GM10847 (cell line): ENCODE results near the gene SLC18A2.

Experiments used
- POLR2A ChIP-seq: IDR thresholded peaks from 2 replicates; pipeline ENCODE4 v1.6.1; 2011; ENCODE audit not compliant: insufficient read length; ENCODE audit errors: extremely low read depth

The SLC18A2 gene

GRCh38 chr10:117272195-117273076 lies 31.5 kb downstream of the SLC18A2 start:
- no peak for TF ChIP-seq POLR2A

DNA sequence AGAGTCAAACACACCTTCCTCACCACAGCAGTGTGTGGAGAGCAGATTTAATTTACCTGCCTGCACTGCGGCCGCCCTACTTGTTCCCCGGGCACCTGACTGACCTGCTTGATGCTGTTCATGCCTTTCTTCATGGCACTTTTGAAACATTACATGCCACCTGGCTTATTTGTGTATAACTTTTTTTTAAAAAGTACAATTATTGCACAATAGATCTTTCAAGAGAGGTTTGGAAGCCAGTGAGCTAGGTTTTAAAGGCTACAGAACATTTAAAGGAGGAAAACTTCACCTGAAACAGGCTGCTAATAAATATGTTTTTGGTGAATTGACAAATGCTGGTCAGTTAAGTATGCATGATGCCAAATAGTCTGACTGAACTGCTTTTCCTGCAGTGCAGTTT lies 33.1 kb downstream of the SLC18A2 start:
- no peak for TF ChIP-seq POLR2A

DNA sequence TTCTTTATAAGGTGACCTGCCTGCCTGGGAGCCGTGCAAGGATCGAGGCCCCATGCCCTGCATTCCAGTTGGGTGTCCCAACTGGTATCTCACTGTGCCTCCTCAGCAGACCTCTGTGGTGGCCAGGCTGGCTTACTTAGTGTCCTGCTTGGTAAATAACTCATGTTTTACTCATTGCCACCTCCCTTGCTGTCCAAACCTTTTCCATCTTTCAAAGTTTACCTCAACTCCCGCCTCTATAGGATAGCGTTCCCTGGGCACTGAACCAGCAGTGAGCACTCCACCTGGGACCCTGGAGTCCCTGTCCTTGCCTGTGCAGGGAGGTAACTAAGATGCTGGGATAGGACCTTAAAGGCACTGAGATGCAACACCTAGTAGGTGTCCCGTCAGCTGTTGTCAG lies 33.6 kb downstream of the SLC18A2 start:
- no peak for TF ChIP-seq POLR2A

DNA sequence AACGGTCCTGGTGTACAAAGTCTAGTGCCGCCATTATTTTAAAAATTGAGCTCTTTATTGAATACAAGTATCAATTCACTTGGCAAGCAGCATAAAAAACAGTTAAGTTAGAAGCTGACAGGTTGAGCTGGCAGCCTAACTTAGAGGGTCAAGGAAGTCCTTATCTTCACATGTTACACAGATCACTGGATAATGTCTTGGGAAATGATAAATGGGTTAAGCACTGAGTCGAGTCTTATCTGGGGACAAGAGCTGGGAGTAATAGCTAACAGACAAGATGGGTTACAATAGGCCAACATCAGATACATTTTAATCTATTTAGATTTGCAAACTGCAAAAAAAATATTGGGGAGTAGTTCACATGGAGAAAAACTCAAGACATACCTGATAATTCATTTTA lies 34.2 kb downstream of the SLC18A2 start:
- TF ChIP-seq POLR2A: no peak

DNA sequence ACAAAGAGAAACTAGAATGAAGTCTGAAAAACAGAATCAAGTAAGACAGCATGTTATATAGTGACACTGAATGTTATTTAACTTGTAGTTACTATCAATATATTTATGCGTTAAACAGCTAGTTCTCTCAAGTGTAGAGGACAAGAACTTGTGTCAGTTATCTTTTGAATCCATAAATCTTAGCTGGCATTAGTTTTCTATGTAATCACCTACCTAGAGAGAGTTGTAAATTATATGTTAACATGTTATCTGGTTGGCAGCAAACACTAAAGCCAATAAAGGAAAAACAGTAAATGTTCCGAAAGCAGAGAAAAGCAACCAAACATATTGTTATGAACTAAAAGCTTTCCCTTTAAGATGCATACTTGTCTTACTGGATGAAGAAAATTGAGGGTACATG lies 36.8 kb downstream of the SLC18A2 start:
- TF ChIP-seq POLR2A: no peak

DNA sequence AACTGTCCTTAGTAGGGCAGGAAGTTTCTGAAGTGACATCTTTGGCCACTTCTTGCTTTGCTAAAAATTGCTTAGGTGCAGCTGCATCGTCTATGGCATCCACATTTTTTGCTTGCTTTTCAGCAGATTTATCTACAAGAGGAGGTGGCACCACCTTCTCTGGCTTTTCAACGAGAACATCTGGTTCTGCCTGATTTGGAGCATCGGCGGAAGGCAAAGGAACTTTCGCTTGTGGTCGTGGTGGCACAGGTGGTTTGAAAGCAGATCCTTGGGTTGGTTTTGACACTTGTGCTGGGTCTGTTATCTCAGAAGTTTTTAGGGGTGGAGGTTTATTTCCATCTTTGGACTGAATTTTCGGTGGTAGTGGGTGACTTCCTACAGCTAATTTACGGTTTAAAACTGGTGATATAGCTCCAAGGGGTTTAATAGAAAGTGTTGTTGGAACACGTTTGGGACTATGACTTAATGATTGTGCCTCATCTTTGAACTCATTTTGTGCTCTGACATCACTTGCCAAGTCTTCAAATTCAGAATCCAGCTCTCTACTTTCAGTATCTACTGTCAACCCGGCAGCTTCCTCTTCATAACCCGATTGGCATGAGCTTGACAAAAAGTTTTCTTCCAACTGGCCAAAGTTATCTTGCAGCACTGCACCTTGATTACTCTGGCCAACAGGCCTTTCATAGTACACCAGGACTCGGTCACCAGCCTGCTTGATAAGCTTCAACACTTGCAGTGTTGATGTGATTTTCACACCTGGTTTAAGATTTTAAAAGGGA lies 44.0 kb downstream of the SLC18A2 start:
- TF ChIP-seq POLR2A: no peak

GRCh38 chr10:117294039-117294645 lies 53.2 kb downstream of the SLC18A2 start:
- TF ChIP-seq POLR2A: no peak

DNA sequence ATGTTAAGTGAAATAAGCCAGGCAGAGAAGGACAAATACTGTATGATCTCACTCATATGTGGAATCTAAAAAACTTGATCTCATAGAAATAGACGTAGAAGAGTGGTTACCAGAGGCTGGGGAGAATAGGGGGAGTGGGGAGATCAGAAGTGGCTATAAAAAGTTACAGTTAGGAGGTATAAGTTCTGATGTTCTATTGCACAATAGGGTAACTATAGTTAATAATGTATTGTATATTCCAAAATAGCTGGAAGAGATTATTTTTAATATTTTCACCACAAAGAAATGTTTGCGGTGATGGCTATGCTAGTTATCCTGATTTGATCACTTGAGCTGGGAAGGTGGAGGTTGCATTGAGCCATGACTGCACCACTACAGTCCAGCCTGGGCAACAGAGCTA lies 53.8 kb downstream of the SLC18A2 start:
- no peak for TF ChIP-seq POLR2A

DNA sequence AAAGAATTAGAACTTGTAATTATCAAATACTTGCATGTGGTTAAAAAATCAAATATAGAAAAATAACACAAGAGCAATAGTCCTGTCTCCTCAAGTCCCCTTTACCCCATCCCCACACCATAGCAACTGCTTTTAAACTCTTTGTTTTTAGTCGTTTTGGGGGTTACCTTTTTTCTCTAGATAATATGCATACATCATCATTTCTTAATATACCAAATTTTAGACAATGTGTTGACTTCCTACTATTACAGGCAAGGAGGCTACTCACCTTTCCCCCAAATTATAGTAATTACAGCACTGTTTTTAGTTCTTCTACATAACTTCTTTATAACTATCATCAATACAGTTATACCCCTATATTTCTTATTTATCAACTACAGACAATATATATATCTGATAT lies 57.3 kb downstream of the SLC18A2 start:
- TF ChIP-seq POLR2A: no peak

DNA sequence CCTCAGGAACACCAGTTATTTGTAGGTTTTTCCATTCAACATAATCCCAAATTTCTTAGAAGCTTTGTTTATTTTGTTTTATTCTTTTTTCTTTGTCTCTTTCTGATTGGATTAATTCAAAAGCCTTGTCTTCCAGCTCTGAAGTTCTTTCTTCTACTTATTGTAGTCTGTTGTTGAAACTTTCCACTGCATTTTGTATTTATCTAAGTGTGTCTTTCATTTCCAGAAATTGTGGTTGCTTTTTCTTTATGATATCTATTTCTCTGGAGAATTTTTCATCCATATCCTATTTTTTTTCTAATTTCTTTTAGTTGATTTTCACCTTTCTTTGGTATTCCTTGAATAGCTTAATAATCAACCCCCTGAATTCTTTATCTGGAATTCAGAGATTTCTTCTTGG lies 58.5 kb downstream of the SLC18A2 start:
- TF ChIP-seq POLR2A: no peak

- no peak for TF ChIP-seq POLR2A
Measured at GRCh38 chr10:117300671-117301070, 59.8 kb downstream of the SLC18A2 start.

DNA sequence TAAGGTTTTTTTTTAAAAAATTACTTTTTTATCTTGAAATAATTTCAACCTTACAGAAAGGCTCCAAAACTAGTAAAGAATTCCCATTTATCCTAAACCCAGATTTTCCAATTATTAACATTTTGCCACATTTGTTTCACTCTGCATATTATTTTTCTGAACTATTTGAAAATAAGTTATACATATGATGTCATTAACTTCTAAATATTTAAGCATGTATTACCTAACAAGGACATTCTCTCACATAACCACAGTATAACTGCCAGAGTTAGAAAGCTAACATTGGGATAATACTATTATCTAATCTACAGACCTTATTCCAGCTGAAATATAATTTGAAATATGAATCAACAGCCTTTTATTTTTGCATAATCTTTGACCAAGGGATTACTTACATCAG lies 65.8 kb downstream of the SLC18A2 start:
- TF ChIP-seq POLR2A: no peak

- TF ChIP-seq POLR2A: no peak
Measured at GRCh38 chr10:117311261-117311660, 70.3 kb downstream of the SLC18A2 start.

- TF ChIP-seq POLR2A: no peak
Measured at GRCh38 chr10:117312430-117312829, 71.5 kb downstream of the SLC18A2 start.

DNA sequence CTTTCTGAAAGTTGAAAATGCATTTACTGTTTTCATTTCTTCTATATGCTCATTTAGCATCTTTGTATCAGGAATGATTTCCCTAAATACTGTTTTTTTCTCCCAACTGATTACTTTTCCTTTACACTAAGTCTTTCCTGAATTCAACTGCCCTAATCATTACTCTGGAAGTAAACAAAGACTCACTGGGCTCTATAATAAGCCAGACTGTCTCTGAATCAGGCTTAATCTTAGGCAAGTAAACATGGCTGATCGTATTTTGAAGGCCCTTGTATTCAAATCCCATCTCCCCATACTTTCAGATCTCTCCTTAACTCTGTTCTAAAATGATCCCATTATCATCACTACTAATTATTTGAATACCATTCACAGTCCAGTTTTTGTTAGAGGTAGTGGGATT lies 72.7 kb downstream of the SLC18A2 start:
- TF ChIP-seq POLR2A: no peak

- TF ChIP-seq POLR2A: no peak
Measured at GRCh38 chr10:117316701-117317100, 75.8 kb downstream of the SLC18A2 start.

DNA sequence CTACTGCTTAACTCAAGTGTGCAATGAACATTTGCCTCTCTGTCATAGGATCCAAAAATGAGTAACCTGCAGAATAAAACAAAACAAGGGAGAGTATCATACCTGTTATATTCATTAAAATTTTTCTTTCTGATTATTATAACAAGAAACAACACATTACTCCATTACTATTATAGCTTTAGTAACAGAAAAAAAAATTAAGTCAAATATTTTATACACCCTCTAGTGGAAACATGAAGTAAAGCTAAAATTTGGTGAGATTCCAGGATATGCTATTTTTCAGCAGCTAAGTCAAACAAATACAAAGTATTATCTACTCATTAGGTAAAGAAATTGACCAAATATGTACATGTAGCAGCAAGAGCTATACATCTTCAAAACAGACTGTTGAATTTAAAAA lies 78.0 kb downstream of the SLC18A2 start:
- TF ChIP-seq POLR2A: no peak
